Measurements from ENCODE around the gene DHRSX.
"Not testable (repeated sequence)": the region's sequence is repeated elsewhere in the genome, so short reads cannot be mapped to it uniquely, and the experiment has no call there.

DHRSX gene

DNA sequence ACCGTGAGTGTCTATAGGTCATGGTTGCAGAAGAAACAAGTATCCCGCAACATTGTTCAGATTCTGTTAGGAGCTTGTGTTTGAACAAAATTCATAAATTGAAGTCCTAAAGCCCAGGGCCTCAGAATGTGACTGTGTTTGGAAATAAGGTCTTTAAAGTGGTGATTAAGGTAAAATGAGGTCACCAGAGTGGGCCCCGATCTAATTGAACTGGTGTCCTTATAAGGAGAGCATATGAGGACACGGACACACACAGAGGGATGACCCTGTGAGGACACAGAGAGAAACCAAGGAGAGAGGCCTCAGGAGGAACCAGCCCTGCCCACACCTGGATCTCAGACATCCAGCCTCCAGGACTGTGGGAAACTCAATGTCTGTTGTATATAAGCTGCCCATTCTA is 76.9 kb downstream of the DHRSX start:
- DNase-seq = no peak

DNA sequence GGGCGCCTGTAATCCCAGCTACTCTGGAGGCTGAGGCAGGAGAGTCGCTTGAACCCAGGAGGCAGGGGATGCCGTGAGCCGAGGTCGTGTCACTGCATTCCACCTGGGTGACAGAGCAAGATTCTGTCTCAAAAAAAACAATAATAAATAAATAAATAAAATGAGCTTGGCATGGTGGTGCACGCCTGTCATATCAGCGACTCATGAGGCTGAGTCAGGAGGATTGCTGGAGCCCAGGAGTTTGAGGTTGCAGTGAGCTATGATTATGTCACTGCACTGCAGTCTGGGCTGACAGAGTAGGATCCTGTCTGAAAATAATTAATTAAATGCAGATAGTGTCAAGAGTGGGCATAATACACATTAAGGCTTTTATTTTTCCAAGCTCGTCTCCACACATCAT is 77.5 kb downstream of the DHRSX start:
- DNase-seq = no peak

DNA sequence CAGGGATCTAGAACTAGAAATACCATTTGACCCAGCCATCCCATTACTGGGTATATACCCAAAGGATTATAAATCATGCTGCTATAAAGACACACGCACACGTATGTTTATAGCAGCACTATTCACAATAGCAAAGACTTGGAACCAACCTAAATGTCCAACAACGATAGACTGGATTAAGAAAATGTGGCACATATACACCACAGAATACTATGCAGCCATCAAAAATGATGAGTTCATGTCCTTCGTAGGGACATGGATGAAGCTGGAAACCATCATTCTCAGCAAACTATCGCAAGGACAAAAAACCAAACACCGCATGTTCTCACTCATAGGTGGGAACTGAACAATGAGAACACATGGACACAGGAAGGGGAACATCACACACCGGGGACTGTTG is 81.4 kb downstream of the DHRSX start:
- not testable (repeated sequence) for DNase-seq

DNA sequence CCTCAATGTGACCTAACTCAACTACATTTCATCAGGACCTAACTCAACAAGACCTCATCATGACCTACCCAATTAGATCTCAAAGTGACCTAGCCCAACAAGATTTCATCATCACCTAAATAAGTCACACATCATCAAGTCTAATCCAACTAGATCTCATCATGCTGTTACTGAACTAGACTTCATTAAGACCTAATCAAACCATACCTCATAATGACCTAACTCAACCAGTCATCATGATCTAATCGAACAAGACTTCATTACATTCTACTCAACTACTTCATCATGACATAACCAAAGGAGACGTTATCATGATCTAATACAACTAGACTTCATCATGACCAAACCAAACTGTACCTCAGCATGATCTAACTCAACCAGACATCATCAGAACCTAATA is 82.8 kb downstream of the DHRSX start:
- DNase-seq = no peak

DNA sequence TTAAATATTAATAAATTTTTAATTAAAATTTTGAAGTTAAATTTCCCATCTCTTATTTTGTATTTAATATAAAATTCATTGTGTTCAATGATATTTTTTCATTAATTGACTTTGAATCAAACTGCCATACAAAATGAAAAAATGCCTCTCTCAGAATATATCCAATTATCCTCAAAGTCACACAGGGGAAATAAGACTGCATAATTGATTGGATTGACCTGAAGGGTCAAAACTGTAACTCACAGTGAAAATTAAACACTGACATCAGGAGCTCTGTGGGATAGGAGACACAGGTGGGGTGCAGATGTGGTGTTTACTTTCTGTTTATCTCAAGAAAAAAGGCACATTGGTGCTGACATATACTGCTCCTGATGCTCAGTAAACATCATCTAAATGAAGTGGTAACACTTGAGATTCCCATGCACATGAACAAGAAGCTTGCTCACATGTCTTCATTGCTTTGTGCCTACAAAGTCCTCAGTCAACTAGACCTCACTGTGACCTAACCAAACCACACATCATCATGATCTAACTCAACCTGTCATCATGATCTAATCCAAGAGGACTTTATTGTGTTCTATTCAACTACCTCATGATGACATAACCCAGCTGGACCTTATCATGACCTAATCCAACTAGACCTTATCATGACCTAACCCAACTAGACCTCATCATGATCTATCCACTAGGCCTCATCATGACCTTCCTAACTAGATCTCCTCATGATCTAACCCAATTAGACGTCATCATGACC is 83.7 kb downstream of the DHRSX start:
- DNase-seq = no peak

DNA sequence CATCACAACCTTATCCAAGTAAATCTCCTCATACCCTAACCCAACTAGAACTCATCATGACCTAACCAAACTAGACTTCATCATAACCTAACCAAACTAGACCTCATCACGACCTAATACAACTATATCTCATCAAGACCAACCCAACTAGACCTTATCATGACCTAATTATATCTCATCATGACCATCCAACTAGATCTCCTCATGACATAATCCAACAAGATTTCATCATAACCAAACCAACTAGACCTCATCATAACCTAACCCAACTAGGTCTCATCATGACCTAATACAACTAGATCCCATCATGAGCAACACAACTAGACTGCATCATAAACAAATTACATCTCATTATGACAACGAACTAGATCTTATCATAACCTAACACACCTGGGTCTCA is 86.4 kb downstream of the DHRSX start:
- DNase-seq = no peak

DNA sequence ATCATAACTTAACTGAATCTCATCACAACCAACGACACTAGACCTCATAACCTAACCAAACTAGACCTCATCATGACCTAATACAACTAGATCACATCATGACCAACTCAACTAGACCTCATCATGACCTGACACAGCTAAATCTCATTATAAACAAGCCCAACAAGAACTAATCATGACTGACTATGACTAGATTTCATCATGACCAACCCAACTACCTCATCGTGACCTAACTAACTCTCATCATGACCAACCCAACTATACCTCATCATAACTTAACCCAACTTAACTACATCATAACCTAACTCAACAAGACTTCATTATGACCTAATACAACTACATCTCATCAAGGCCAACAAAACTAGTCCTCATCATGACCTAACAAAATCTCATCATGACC is 86.8 kb downstream of the DHRSX start:
- no peak for DNase-seq

DNA sequence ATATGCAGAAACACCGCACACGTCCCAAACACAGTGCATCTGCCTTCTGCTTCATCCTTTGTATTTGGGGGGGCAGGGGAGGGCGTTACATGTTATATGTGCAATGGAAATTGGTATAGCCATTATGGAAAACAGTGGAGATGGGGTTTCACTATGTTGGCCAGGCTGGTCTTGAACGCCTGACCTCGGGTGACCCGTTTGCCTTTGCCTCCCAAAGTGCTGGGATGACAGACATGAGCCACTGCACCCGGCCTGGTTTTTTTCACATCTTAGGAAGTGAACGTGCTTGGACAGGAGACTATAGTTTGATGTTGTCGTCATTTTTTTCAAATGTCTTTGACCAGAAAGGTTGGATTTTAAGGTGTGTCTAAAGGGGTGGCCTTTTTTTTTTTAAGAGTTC is 88.6 kb downstream of the DHRSX start:
- DNase-seq = no peak

DNA sequence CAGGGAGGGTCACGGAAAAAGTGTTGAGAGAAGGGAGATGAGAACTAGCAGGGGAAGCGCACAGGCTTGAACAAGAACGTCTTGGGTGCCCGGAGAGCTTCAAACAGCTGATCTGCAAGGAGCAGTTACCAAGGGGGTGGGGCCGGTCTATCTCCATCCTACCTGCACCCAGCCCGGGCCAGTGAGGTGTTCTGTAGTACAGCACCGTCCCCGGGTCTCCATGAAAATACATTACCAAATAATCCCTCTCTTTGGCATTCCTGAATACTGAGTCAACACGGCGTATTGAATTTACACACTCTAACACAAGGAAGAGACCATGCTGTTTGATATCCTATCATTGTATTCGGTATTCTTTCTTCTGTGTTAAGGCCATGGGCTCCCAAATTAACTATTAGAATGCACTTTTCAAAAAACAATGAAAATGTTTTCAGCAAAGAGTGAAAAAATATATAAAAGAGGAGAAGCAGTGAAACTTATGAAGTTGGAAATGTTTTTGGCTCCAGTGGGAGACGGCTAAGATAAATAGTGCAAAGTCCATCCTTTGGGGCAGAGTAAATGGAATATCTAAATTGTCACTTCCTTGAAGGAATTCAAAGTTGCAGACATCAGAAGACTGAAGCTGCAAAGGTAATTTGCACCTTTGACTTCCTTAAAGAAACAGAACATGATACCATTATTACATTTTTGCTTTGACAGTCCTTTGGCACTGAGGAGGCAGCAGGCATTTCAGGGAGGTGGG is 90.3 kb downstream of the DHRSX start:
- no peak for DNase-seq

DNA sequence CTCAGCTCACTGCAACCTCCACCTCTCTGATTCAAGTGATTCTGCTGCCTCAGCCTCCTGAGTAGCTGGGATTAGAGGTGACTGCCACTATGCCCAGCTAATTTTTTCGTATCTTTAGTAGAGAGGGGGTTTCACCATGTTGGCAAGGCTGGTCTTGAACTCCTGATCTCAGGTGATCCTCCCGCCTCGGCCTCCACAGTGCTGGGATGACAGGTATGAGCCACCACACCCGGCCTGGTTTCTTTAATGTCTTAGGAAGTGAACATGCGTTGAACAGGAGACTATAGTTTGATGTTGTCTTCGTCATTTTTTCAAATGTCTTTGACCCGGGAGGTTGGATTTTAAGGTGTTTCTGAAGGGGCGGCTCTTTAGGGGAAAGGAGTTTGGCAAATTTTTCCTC is 91.0 kb downstream of the DHRSX start:
- DNase-seq = no peak

DNA sequence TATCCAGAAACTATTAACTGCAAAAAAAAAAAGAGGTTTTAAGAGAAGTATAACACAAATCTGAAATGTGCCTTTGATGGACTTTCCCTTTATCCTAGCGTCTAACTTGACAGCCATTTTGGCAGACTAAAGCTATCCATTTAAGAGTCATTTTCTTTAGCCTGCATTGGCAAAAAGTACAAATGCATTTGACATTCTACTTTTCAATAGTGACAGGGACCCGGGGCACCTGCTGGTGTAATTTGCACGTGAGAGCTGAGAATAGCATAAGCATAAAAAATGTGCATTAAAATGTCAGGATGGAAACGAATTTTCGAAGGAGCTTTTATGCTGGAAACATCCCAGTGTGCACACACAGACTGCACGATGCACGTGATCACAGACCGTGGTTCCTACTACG is 91.9 kb downstream of the DHRSX start:
- no peak for DNase-seq

DNA sequence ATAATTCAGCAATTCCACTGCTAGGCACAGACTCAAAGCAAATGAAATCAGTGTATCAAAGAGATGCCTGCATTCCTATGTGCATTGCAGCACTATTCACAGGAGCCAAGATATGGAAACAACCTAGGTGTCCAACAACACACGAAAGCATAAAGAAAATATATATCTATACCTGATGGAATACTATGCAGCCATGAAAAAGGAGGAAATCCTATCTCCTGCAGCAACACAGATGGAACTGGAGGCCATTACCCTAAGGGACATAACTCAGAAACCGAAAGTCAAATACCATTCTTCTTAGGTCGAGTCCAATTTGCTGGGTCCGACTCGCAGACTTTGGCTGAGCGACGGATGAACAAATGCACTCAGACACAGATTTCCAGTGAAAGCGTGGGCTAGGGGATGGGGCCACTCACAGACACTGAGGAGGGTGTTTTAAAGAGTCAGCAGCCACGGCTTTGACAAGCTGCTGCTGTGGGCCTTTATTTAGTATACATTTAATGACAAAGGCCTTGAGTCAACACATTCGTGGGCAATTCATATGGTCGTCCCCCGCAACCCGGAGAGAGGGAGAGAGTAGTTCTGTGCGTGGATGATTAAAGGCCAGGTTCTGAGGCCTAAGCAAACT is 93.8 kb downstream of the DHRSX start:
- no peak for DNase-seq

DNA sequence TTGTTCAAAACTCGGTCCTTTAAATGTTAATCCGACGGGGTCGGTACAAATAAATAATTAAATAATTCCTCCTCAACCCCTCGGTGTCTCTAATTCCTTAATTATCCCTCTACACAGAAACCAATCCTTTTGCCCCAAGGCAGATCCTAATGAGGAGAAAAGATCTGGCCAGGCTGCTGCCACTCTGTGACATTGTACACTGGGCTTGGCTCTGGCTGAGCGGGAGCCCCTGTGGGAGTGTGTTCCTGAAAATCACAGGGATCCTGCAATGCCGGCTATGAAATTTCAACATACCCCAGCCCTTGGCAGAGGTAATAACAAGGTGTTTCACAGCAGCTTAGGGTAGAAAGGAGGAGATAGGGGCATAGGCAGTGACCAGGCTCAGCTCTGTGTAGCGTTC is 96.0 kb downstream of the DHRSX start:
- DNase-seq = no peak

DNA sequence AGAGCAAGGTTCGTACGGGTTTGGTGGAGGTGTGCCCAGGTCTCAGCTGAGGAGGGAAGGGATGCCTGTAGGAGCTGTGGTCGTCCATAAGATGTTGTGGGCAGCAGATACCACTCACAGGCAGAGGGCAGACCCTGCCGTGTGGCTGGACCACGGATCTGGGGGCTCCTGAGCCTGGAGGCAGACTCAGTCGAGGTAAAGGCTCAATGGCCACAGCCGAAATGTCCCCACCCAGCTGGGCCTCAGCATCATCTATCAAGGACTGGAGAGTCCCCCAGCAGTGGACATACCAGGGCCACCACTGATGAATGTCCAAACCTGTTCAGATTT is 98.5 kb downstream of the DHRSX start:
- no peak for DNase-seq

DNA sequence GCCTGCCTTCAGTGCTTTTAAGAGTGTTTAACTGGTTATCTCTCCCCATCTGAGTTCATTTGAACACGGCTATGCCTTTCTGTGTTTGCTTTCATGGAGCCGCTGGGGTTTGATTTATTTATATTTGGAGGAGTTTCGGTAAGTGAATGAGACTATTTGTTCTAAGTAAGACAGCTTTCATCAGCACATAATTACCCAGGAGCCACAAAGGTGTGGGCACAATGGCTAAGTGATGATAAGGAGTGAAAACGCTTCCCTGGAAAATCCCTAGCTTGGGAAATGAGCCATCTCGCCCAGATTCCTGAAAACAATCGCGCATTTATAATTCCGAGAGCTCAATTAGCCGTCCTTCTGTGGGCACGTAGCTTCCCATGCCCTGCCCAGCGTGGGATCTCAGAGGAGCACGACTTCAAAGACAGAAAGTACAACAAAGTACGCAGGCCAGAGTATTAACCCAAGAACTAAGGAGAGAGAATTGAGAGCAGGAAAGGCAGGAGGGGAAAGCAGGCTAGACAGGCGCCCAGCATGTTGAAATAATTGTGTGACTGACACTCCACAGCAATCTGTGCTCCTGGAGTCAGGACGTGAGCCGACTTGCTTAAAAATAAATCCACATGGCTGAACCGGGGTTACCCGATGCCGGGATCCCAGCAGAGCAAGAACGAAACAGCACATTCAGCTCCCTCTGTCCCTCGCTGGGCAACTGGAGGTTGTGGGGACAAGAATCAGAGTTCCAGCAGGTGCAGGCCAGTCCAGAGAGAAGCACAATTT is 99.0 kb downstream of the DHRSX start:
- no peak for DNase-seq

DNA sequence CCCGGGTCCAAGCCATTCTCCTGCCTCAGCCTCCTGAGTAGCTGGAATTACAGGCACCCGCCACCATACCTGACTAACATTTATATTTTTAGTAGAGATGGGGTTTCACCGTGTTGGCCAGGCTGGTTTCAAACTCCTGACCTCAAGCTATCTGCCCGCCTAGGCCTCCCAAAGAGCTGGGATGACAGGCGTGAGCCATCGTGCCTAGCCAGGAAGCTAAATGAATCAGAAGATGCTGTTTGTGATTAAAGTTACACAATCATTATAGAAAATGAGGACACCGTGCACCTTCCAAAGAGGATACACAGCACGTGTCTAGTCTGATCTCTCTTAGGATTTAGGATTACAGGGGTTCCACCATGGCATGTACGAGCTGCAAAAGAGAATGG is 99.6 kb downstream of the DHRSX start:
- DNase-seq = no peak

DNA sequence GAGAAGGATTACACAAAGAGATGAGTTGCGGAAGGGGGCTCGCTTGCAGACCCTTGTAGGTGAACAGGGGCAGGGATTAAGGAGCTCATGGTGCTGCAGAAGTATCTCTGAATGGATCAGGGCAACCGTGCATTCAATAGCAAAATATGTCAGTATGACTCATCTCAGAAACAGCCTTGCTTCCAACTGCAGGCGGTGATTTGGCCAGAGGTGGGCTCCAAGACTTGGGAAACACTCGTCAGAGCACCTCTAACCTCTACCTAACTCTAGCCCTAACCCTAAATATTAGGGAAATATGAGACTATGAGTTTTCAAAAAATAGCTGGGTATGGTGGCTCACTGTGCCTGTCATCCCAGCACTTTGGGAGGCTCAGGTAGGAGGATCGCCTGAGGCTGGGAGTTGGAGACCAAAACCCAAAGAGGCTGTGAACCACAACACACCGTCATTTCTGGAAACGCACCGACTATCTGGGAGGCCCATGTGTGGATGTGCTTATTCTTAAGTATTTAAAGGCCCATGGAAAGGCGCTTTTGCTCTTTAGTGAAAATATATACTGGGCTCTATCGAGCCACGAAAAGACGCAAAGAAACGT is 102.6 kb downstream of the DHRSX start:
- no peak for DNase-seq

DNA sequence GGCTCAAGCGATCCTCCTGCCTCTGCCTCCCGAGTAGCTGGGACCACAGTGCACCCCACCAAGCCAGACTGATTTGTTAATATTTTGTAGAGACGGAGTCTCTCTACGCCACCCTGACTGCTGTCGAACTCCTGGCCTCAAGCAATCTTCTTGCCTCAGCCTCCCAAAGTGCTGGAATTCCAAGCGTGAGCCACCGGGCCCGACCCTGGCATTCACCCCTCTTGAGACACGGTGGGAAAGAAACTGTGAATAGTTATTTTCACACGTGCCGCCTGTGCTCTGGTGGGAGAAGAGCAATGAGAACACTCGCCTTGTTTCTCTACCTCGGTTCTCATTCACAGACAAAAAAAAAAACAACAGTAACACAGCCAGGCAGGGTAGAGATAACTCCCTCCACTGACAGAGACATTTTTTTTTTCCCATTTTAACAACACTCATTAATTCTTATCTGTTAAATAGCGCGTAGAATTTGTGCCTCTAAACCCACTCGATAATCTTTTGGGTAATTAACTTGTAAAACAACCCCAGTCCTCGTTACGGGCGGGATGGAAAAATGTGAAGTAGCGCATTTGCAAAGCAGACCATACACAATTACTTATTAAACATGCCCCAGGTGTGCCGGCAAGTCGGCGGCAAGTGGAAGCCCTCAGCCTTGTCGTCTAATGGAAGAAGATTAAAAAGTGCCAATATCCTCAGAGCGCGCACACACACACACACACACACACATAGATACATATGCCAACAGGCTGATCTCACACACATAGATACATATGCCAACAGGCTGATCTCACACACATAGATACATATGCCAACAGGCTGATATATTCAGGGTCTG is 103.3 kb downstream of the DHRSX start:
- no peak for DNase-seq

DNA sequence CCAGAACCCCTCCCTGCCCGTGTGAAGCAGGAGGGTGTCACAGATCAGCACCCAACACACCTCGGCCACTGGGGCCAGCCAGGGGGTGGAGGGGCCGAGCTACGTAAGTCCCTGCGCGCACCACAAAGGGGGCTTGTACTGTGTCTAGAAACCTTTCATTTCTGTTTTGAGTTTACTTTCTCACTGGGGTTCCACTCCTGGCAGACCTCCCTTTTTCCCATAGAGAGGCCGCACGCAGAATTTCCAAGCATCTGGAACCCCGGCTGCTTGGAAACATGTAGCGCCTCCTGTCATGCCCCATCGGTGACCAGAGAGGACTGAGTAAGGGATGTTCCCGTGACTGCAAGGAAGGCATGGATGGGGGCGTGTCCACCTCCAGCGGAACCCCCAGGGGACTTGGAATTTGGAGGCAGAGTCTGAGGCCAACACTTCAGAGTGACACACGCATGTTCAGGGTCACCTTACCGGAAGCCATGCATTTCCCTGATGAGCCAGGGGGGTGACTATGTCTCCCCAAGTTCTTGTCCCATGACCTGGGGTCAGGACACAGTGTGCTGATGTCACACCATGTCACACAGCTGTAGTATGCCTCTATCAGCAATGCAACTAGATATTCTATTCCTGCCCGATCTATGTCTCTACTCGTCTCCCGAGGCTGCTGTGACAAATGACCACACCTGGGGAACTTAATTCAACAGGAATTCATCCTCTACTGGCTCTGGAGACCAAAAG is 105.3 kb downstream of the DHRSX start:
- DNase-seq = no peak

DNA sequence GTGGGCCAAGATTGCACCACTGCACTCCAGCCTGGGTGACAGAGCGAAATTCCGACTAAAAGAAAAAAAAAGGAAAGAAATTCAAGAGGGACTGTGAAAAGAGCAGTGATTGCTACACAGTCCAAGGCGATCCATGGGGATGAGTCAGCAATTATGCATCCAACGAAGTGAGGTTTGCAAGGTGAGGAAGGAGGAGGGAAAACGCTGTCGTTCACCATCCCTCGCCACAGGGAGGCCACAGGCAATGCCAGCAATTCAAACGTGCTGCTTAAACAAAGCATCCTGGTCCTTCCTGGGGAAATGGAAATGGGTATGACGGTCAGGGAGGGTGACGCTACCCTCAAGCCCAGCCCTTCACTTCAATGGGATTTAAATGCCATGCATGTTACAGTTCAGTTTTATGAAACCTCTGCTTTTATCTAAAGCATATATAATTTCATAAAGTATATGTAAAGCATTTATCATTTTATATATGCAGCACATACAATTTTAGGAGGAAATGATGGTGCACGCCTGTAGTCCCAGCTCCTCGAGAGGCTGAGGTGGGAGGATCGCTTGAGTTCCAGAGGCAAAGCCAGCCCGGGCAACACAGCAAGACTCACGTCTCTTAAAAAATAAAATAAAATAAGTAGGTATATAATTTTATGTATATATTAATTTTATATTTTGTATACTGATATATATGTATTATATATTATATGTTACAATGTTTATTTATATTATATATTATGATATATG is 108.7 kb downstream of the DHRSX start:
- no peak for DNase-seq

DNA sequence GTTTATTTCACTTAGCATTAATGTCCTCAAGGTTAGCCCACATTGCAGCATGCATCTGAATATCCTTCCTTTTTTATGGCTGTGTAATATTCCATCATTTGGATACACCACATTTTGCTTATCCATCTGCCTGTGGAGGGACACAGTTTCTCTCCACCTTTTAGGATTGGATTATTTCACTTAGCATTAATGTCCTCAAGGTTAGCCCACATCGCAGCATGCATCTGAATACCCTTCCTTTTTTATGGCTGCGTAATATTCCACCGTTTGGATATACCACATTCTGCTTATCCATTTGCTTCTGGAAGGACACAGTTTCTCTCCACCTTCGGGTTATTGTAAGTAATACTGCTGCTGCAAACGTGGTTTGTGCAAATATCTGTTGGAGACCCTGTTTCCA is 110.0 kb downstream of the DHRSX start:
- DNase-seq = no peak
